HuH-7 (cell line): ENCODE measurements around the gene GATA2.

Experiments used
- DNase-seq: peaks from one replicate; pipeline ENCODE4 v3.0.0; 2011; ENCODE audit warnings: low spot score

The GATA2 gene

GRCh38 chr3:128492671-128493569 lies at the start of gene GATA2:
Gene GATA2, minus strand, starts transcription at chr3:128493201. Its CDS starts 6,170 bp downstream, at chr3:128487031.
- DNase-seq: no peak

DNA sequence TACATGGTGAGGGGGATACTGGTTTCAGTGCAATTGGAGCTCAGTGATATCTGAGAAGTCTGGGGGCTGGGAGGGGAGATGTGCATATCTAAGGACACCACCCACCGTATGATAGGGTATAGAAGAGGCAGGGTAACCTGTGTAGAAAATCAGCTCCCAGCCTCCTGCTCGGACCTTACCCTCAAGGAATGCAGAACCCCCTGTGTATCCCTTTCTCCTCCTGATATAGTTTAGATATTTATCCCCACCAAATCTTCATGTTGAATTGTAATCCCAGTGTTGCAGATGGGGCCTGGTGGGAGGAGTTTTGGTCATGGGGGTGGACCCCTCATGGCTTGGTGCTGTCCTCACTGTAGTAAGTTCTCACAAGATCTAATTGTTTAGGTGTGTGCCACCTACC lies 48.2 kb upstream of the GATA2 start:
- no peak for DNase-seq

DNA sequence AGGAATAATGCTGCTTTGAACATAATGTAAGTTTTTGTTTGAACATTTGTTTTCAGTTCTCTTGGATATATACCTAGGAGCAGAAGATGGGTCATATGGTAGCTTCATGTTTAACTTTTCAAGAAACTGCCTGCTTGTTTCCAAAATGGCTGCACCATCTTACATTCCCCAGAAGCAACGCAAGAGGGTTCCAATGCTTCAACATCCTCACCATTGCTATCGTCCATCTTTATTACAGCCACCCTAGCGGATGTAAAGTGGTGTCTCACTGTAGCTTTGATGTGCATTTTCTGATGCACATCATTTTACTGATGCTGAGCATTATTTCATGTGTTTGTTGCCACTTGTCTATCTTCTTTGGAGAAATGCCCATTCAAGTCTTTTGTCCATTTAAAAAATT lies 46.4 kb upstream of the GATA2 start:
- no peak for DNase-seq

DNA sequence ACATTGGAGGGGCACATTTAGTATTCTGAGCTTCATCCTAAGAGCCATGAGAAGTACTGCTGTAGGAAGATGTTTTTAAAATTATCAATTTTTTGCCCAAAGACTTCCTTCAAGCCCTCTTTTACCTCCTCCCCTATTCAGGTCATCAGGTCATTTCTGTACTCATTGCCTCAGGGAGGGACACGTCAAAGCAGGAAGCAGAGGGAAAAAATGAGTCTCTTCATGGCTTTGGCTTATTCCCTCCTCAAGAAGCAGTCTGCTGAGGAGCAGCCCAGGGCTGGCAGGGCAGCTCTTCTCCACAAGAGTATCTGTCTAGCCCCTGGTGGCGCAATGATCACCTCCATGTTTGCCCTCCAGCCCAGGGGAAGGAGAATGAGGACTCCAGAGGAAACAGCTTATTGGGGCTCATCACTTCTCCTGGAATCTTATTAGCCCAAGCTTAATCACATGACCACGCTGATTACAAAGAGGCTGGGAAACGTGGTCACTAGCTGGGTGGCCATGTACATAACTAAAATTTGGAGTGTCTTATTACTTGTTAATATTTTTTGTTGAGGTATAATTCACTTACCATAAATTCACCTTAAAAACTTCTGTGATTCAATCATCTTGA lies 44.2 kb upstream of the GATA2 start:
- no peak for DNase-seq

DNA sequence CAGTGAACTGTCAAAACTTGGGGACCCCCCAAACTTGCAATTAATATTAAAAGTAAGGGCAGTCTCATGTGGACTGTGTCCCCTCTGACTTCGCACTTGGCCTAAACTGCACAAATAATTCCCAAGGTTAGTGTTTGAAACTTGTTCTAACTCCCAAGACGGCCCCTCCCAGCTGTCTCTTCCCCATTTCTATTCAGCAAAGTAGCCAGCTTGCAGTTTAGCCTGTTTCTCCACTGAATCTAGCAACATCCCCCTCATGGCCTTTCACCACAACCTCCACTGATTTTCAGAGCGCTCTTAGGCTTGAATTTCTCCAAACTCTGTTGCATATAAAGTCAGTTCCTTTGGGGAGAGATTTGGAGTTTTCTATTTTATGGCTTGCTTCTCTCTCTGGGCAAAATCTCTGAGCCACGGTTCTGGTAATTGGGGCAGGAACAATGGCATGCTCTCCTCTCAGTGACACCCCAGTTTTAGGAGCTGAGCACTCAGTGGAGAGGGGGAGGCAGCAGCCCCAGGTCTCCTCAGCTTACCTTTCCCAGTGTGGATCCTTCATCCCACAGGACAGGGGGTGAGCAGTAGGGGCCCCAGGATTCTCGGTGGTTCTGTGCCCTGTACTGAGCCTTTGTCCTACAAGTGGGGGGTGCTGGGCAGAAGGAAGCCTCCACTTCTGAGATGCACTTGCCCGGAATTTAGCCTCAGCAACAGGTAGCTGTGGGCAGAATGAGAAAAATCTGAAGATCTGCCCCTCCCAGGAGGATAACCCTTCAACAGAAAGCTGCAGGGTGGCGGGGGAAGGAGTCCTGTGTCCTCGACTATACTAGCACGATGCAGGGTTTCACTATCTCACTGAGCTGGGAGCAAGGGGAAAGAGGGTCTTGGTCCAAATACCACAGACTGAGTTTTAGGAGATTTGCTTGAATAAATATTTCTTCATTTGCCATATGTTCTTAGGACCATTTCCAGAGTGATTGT lies 39.3 kb upstream of the GATA2 start:
- DNase-seq: no peak

DNA sequence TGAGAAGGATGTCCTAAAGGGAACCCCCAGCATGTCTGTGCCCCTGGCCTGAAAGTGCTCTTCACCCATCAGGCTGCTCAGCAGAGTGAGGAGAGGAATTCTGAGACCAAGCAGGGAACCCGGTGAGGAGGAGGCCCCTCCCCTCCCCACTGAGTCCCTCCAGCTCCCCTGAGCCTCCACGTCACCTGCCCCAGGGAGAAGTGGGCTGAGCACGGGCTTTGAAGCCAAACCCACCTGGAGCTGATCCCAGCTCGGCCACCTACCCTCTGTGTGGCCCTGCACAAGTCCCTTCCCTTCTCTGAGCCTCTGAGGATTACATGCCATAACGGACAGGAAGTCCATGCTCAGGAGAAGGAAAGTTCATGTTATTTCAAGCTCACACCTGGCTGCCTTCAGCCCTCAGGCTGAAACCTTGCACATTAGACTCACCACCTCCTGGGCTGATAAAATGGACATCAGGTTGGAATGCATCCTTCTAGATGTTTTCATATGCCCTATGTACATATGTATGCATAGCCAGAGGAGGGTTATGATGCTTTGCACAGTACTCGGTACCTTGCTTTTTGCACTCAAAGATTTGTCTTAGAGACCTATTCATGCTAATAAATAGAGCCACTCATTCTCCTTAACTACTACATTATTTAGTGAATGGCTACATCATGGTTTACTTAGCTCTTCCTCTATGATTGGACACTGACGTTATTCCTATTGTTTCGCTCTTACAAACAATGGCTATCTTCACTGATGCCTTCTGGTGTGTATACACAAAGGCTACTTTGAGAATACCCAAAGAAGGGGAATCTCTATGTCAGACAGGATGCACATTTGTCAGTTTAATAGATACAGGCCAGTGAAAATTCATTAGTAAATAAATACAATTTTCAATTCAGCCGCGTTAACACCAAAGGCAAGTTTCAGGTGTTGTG lies 31.6 kb upstream of the GATA2 start:
- no peak for DNase-seq

- DNase-seq: no peak
These were observed 30.6 kb upstream of the GATA2 start for GRCh38 chr3:128523591-128523990.

- no peak for DNase-seq
These were observed 28.7 kb upstream of the GATA2 start for GRCh38 chr3:128521715-128522114.

GRCh38 chr3:128518587-128519490 lies 25.8 kb upstream of the GATA2 start:
- no peak for DNase-seq

GRCh38 chr3:128517648-128518047 lies 24.6 kb upstream of the GATA2 start:
- no peak for DNase-seq

DNA sequence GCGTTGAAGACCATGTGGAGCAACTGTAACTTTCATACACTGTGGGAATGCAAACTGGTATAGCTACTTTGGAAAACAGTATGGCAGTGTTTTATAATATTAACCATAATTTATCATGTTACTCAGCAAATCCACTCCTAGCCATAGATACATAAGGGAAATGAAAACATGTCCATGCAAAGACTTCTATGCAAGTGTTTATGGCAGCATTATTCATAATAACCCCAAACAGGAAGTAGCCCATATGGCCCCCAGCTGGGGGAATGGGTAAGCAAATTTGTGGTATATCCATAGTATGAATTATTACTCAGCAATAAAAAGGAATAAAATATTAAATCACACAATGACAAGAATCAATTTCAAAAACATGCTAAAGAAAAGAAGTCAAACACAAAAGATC lies 23.0 kb upstream of the GATA2 start:
- DNase-seq: no peak

- no peak for DNase-seq
These were observed 15.9 kb upstream of the GATA2 start for GRCh38 chr3:128508852-128509251.

GRCh38 chr3:128506754-128507153 lies 13.8 kb upstream of the GATA2 start:
- no peak for DNase-seq

- DNase-seq: no peak
These were observed 12.8 kb upstream of the GATA2 start for GRCh38 chr3:128505771-128506170.

DNA sequence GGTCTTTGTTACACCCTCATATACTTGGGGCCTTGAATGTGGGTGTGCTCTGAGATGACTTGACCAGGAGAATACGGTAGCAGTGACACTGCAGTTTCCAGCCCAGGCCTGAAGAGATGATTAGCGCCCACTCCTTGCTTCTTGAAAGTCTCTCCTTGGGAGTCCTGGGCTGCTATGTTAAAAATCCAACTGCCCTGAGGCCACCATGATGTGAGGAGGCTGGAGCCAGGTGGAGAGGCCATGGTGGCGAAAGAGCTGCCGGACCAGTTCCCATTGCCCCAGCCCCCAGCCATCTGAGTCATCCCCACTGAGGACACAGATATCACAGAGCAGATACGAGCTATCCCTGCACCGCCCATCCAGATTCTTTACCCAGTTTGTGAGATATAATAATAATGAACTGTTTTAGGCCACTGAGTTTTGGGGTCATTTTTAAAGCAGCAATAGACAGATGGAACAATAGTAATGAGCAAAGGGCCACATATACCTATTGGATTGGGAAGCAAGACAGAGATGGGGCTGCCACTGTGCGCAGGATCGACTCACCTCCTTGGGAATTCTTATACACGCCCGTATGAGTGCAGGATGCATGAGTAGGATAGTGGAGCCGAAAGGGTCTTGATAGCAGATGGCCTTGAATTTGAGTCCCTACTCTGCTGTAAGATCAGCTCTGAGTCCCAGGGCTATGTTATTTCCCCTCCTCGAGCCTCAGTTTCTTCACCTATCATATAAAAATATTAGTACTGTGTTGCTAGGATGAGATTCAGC lies 12.1 kb upstream of the GATA2 start:
- DNase-seq: no peak

DNA sequence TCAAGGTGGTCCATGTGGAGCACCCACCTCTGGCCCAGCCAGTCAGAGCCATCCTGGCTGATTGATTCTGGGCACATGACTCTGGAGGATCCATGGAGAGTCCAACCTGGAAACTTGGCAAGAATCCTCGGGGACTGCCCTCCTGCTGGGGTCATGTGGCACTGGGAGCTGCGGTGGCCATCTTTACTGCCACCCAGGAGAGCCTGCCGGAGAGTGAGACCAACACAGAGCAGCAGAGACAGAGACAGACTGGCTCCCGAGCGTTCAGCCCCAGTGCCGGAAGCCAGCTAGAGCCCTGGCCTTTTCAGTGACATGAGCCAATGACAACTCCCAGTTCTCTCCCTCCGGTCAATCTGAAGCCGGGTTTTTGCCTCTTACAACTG lies 11.5 kb upstream of the GATA2 start:
- DNase-seq: no peak

- DNase-seq: no peak
These were observed 10.9 kb upstream of the GATA2 start for GRCh38 chr3:128503751-128504532.

DNA sequence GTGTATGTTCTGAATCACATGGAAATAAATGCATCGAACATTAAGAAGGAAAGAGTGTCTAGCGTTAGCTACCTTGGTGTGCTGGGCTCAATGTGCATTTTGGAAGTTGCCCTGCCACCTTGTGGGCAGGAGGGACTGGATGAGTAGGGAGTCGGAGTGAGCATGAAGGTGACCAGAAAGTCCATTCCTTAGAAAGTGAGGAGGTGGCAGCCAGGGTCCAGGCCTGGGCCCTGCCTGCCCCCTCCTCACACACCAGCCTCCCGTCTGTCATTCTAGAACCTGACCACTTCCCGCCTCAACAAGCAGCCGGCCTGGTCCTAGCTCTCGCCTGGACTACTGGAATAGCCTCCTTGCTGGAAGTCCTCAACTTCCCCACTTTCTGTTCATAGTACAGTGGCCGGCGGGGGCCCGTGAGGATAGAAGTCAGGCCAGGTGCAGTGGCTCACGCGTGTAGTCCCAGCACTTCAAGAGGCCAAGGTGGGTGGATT lies 10.2 kb upstream of the GATA2 start:
- no peak for DNase-seq

- no peak for DNase-seq
These were observed 9.7 kb upstream of the GATA2 start for GRCh38 chr3:128502712-128503111.
